ENCODE results near the gene LAMC2.

Gene LAMC2

DNA sequence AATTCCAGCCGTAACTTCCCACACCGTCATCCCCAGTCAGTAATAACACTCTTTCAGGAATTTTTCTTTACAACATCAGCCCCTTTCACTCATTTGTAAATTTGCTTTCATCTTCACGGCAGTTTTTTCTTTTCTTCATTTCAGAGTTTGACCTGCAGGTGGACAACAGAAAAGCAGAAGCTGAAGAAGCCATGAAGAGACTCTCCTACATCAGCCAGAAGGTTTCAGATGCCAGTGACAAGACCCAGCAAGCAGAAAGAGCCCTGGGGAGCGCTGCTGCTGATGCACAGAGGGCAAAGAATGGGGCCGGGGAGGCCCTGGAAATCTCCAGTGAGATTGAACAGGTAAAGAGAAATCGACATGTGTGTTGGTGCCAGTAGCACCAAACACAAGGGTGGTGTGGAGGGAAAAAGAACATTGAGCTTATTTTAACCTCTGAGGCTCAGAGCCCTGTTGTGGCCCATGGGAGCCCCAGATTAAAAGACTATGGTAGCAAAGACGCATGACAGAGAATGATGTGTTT is 53.2 kb downstream of the LAMC2 start:
- no peak for TF ChIP-seq EGR1 (IDR thresholded peaks at IDR 0.05)
- no peak for TF ChIP-seq ZBTB7A (IDR thresholded peaks at IDR 0.05; ENCODE audit: low read depth)
- TF ChIP-seq RAD21 (IDR thresholded peaks at IDR 0.05; ENCODE audit: low read depth) = no peak
- TF ChIP-seq TEAD4 (IDR thresholded peaks at IDR 0.05) = no peak
- no peak for TF ChIP-seq EP300 (IDR thresholded peaks at IDR 0.05; ENCODE audit: borderline replicate concordance)
- no peak for TF ChIP-seq NFIC (IDR thresholded peaks at IDR 0.05)
- TF ChIP-seq, protein P1, sequence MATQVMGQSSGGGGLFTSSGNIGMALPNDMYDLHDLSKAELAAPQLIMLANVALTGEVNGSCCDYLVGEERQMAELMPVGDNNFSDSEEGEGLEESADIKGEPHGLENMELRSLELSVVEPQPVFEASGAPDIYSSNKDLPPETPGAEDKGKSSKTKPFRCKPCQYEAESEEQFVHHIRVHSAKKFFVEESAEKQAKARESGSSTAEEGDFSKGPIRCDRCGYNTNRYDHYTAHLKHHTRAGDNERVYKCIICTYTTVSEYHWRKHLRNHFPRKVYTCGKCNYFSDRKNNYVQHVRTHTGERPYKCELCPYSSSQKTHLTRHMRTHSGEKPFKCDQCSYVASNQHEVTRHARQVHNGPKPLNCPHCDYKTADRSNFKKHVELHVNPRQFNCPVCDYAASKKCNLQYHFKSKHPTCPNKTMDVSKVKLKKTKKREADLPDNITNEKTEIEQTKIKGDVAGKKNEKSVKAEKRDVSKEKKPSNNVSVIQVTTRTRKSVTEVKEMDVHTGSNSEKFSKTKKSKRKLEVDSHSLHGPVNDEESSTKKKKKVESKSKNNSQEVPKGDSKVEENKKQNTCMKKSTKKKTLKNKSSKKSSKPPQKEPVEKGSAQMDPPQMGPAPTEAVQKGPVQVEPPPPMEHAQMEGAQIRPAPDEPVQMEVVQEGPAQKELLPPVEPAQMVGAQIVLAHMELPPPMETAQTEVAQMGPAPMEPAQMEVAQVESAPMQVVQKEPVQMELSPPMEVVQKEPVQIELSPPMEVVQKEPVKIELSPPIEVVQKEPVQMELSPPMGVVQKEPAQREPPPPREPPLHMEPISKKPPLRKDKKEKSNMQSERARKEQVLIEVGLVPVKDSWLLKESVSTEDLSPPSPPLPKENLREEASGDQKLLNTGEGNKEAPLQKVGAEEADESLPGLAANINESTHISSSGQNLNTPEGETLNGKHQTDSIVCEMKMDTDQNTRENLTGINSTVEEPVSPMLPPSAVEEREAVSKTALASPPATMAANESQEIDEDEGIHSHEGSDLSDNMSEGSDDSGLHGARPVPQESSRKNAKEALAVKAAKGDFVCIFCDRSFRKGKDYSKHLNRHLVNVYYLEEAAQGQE (IDR thresholded peaks at IDR 0.05; ENCODE audit: low read depth) = no peak
- no peak for TF ChIP-seq TCF12 (IDR thresholded peaks at IDR 0.05; ENCODE audit: low read depth)
- TF ChIP-seq, protein P2, sequence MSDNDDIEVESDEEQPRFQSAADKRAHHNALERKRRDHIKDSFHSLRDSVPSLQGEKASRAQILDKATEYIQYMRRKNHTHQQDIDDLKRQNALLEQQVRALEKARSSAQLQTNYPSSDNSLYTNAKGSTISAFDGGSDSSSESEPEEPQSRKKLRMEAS (IDR thresholded peaks at IDR 0.05) = no peak
- TF ChIP-seq USF1 (IDR thresholded peaks at IDR 0.05) = no peak
- TF ChIP-seq YY1 (IDR thresholded peaks at IDR 0.05; ENCODE audit: low read depth) = no peak
- TF ChIP-seq CEBPB (IDR thresholded peaks at IDR 0.05) = no peak
- TF ChIP-seq CREB1 (IDR thresholded peaks at IDR 0.05; ENCODE audit: low read depth) = no peak
- TF ChIP-seq FOXM1 (IDR thresholded peaks at IDR 0.05; ENCODE audit: borderline replicate concordance, low read depth) = no peak

DNA sequence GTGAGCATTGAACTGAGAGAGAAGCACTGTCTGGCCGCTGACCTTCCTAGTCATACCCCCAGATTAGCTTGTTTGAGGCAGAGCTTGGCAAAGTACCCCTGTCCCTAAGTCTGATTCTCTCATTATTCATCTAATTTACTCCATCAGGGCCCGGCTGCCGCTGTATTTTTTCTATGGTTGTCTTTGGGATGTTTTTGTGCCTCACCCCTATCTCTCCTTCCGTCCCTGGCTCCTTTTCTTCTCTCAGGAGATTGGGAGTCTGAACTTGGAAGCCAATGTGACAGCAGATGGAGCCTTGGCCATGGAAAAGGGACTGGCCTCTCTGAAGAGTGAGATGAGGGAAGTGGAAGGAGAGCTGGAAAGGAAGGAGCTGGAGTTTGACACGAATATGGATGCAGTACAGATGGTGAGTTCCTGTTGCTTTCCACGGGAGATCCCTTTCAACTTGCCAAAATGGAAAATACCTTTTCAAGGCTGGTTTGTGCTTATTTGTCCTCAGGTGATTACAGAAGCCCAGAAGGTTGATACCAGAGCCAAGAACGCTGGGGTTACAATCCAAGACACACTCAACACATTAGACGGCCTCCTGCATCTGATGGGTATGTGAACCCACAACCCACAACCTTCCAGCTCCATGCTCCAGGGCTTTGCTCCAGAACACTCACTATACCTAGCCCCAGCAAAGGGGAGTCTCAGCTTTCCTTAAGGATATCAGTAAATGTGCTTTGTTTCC is 53.9 kb downstream of the LAMC2 start:
- TF ChIP-seq, protein P2 (IDR thresholded peaks at IDR 0.05) = no peak
- no peak for TF ChIP-seq TEAD4 (IDR thresholded peaks at IDR 0.05)

- TF ChIP-seq ZBTB7A (IDR thresholded peaks at IDR 0.05; ENCODE audit: low read depth) = no peak
- TF ChIP-seq, protein P1 (IDR thresholded peaks at IDR 0.05; ENCODE audit: low read depth) = no peak
- no peak for TF ChIP-seq YY1 (IDR thresholded peaks at IDR 0.05; ENCODE audit: low read depth)
- no peak for TF ChIP-seq NFIC (IDR thresholded peaks at IDR 0.05)
- no peak for TF ChIP-seq TEAD4 (IDR thresholded peaks at IDR 0.05)
- no peak for TF ChIP-seq CEBPB (IDR thresholded peaks at IDR 0.05)
- no peak for TF ChIP-seq EP300 (IDR thresholded peaks at IDR 0.05; ENCODE audit: borderline replicate concordance)
- no peak for TF ChIP-seq RAD21 (IDR thresholded peaks at IDR 0.05; ENCODE audit: low read depth)
- TF ChIP-seq, protein P2 (IDR thresholded peaks at IDR 0.05) = no peak
- no peak for TF ChIP-seq TAF1 (IDR thresholded peaks at IDR 0.05; ENCODE audit: low read depth)
- TF ChIP-seq CREB1 (IDR thresholded peaks at IDR 0.05; ENCODE audit: low read depth) = no peak
Measured at GRCh38 chr1:183240526-183240825, 54.4 kb downstream of the LAMC2 start.

DNA sequence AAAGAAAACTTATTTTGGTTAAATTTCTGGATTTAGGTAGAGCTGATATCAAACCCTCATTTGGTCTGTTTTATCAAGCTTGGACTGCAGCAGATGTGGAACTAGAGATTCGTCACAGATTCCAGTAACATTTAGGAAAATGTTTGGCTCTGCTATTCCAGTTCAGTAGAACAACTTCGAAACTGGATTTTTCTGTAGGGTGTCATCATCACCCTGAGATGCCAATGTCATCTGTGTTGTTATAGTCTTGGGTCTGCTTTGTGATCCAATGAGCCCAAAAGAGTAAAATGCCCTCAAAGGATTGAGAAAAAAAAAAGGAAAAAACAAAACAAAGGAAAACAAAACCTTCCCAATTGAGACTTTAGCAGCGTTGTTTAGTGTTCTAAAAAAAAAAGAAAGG is 55.4 kb downstream of the LAMC2 start:
- no peak for TF ChIP-seq USF1 (IDR thresholded peaks at IDR 0.05)
- TF ChIP-seq TAF1 (IDR thresholded peaks at IDR 0.05; ENCODE audit: low read depth) = no peak
- TF ChIP-seq CEBPB (IDR thresholded peaks at IDR 0.05) = no peak
- no peak for TF ChIP-seq EGR1 (IDR thresholded peaks at IDR 0.05)
- no peak for TF ChIP-seq TEAD4 (IDR thresholded peaks at IDR 0.05)
- TF ChIP-seq, protein P1 (IDR thresholded peaks at IDR 0.05; ENCODE audit: low read depth) = no peak
- TF ChIP-seq FOXM1 (IDR thresholded peaks at IDR 0.05; ENCODE audit: borderline replicate concordance, low read depth) = no peak
- no peak for TF ChIP-seq ZBTB7A (IDR thresholded peaks at IDR 0.05; ENCODE audit: low read depth)
- TF ChIP-seq TCF12 (IDR thresholded peaks at IDR 0.05; ENCODE audit: low read depth) = no peak
- no peak for TF ChIP-seq RAD21 (IDR thresholded peaks at IDR 0.05; ENCODE audit: low read depth)
- TF ChIP-seq, protein P2 (IDR thresholded peaks at IDR 0.05) = no peak
- TF ChIP-seq YY1 (IDR thresholded peaks at IDR 0.05; ENCODE audit: low read depth) = no peak
- no peak for TF ChIP-seq NFIC (IDR thresholded peaks at IDR 0.05)
- no peak for TF ChIP-seq EP300 (IDR thresholded peaks at IDR 0.05; ENCODE audit: borderline replicate concordance)
- no peak for TF ChIP-seq CREB1 (IDR thresholded peaks at IDR 0.05; ENCODE audit: low read depth)
